Loucy (cell line): ENCODE measurements around the gene IFT43.

Experiments
- CTCF ChIP-seq: fragments of 200-600 bp; sonication (generic); conservative IDR thresholded peaks from 2 replicates; pipeline ENCODE4 v1.5.1; 2014; ENCODE audit warnings: mild to moderate bottlenecking, antibody characterized with exemption, low read length
- EZH2phosphoT487 ChIP-seq: fragments of 200-600 bp; IDR thresholded peaks from 2 replicates; pipeline ENCODE4 v1.6.1; 2018; ENCODE audit warnings: antibody characterized with exemption, mild to moderate bottlenecking, moderate library complexity, borderline replicate concordance

GRCh38 chr14:75986439-75986765 is 839 bp downstream of the IFT43 start:
- no peak for TF ChIP-seq CTCF
- TF ChIP-seq EZH2phosphoT487: no peak
